ENCODE data around the gene FGF21.
A peak's percentile ranks its signal among the peaks of the same experiment; 100 is the strongest.

The FGF21 gene

DNA sequence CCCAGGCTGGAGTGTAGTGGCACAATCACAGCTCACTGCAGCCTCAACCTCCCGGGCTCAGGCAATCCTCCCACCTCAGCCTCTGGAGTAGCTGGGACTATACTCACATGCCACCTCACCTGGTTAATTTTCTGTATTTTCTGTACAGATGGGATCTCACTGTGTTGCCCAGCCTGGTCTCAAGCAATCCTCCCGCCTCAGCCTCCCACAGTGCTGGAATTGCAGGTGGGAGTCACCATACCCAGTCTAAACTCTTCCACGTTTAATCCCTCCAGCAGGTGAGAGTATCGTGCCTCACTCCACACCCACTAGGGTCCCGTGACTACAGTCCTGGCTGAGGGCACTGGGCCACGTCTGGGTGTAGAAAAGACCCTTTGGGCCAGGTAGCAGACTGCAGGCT, 39.0 kb downstream of the FGF21 start:
- DNase-seq: no peak

DNA sequence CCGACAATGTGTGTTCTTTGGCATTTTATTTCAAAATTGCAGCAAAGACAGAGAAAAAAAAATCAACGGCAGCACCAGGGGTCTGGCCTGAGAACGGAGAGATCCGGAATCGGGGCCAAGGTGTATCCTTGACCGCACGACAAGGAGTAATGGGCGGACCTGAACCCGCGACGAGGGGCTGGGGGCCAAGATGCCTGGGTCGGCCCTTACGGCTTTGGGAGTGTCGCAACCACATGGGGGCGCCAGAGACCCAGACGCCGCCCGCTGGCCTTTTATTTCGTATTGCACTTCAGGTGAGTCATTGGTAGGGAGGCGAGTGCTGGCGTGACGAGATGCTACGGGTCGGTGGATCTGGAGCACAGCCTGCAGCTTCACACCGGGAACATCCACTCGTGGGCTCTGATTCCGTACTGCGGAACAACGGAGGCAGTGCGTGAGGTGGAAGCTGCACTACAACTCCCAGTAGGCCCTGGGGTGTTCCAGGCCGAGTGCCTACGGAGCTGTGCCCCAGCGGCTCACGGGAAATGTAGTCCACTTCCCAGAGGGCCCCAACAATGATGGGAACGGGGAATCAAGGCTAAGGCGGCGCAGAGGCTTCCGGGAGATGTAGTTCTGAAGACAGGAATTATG, 39.8 kb downstream of the FGF21 start:
- DNase-seq: peak; percentile 43

DNA sequence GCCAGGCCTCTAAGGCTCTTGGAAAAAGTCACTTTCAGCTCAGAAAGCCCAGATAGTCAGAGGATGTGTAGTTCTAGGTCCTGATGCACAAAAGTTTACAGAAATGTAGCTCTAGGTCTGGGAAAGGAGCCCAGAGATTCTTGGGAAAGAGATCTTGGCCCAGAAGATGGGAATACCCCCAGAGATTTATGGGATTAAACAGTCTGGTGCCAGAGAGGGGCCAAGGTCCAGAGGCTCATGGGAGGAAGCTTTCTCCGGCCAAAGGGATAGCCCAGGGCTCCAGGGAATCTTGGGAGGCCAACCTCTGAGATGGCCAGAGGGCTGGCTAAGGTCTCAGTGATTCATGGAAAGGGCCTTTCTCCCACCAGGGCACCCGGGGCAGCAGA, 40.4 kb downstream of the FGF21 start:
- no peak for DNase-seq

DNA sequence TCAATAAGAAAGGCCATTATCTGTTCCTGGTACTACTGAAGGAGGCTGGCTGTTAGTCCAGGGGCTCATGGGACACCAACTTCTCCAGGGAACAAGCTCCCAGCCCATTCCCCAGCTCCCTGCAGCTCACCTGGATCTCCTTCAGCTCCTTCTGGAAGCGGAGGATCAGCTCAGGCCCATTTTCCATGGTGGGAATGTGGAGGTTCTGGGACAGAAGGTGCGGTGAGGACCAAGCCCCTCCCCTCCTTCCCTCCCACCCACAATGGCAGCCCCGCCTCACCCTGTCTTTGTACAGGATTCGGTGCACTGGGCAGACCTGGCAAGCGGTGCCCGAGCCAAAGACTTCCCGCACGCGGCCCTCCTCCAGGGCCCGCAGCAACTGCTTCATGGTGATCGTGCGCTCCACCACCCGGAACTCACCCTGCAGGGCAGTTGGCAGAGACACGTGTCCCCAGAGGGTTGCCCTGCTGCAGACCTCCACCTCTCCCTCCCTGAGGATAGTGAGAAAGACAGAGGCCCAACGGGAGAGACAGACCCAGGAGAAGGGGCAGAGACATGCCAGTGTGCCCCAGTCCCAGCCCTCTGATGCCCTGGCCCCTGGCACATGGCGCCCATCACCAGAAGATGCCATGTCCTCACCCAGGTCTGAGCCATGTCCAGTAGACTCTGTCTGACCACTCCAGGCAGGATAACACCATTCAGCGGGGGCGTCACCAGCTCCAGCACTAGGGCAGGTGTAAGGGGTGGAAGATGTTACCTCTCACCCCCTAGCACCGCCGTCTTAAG, 41.2 kb downstream of the FGF21 start:
- no peak for DNase-seq

DNA sequence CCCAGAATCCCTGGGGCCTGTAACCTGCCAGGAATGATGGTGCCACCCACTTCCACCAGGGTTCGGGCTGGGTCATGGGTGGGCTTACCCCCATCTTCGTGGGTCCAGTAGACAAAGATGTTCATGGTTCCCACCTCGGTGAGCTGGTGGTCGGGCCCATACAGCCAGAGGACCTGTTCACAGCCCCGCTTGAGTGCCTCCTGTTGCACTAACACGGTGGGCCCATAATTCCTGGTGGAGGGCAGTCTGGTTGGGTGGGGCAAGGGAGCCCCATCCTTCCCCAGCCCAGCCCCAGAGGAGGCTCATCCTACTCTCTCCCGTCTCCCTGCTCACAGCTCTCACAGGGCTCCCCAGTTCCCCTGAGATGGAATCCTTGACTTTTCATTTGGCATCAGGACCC, 41.8 kb downstream of the FGF21 start:
- DNase-seq: no peak

DNA sequence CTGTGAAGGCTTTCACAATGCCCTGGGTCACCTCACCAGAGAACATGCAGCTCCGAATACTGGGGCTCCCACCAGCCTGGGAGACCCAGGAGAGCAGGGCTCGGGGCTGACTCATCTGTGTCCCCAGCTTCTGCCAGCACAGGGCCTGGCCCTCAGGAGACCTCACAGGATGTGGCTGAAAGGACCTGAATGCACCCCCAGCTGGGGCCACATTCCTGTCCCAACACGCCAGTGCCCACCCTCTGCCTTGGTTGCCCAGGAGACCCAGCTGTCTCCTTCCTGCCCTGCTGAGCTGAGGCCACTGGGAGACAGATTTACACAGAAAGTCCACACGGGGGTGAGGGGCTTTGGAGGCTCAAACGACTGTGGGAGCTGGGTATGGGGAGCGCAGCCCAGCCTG, 43.6 kb downstream of the FGF21 start:
- DNase-seq: no peak

DNA sequence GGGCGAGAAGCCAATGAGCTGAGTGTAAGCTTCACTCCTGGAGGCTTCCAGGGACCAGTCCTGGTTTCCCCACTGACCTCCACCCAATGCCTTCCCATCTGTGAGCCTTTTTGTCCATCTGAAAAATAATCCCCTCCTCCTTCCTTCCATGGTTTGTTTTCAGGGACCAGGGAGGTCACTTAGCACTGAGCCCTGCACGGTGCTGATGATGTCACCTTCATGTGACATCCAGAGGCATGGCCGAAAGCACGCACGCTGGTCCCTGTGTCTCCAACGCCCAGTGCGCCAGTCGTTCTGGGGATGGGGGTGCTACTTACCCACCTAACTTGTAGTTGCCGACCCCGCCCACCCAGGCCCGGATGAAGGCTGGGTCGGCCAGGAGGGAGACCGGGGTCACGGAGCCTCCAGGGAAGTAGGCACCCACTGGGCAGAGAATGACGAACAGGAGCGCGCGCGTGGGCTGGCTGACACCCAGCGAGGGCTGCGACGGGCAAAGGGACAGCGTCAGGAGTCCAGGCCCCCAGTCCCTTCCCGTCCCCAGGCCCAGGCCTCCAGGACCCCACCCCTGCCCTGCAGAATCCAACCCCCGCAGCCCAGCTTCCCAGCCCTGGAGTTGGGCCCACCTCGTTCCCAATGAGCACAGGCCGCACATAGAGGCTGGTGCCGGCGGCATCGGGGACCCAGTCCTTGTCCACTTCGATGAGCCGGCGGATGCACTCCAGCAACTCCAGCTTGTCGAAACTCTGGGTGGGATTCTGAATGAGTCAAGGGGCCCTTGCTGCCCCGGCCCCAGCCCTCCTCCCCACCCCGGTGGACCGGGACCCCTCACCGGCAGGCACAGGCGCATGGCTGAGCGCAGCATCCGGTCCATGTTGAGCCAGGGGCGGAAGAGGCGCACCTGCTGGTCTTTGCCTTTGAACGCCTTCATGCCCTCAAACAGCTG, 44.3 kb downstream of the FGF21 start:
- no peak for DNase-seq

DNA sequence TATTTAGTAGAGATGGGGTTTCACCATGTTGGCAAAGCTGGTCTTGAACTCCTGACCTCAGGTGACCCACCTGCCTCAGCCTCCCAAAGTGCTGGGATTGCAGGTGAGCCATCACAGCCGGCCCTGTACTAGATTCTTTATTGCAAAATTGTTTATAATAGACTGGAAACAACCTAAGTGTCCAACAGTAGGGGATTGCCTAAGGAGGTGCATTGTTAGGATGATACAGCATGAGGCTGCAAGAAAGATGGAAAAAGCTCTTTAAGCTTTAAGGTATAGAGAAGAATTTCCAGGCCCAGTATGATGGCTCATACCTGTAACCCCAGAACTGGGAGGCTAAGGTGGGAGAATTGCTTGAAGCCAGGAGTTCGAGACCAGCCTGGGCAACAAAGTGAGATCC, 47.3 kb downstream of the FGF21 start:
- no peak for DNase-seq

DNA sequence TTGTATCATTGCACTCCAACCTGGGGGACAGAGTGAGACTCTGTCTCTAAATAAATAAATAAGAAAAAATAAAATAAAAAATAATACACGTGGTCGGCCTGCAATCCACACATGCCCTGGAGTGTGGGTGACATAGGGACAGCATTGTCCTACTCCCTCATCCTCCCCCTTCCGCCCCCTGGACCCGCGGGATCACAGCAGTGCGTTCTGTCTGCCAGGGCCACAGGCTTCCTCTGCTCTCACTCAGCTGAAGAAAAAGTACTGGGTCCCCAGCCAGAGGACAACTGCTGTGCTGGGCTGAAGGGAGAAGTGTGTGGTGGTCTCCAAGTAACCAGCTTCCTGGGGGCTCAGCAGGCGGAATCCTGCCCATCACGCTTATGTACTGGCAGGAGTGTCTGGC, 49.2 kb downstream of the FGF21 start:
- DNase-seq: no peak

DNA sequence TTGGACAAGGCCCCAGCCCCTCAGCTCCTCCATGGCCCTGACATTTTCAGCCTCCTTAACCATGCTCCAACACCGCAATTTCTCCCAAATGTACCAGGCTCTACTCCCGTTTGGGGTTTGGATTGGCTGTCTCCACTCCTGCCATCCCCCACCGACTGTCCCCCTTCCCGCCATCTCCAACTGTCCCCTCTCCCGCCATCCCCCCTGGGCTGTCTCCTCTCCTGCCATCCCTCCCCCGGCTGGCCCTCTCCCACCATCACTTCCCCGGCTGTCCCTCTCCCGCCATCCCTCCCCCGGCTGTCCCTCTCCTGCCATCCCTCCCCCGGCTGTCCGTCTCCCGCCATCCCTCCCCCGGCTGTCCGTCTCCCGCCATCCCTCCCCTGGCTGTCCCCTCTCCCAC, 50.1 kb downstream of the FGF21 start:
- no peak for DNase-seq

DNA sequence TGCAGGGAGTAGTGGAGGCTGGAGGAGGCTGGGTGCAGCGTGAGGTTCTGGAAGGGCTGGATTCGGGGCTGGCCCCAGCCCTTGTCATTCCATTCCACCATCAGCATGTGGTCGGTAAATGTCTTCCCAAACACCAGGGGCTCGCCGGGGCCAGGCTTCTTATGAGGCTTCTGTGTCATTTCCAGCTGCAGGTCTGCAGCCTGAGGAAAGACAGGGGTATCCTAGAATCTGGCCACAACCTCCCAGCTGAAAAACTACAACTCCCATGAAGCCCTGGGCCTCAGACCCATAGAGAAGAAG, 51.1 kb downstream of the FGF21 start:
- no peak for DNase-seq

DNA sequence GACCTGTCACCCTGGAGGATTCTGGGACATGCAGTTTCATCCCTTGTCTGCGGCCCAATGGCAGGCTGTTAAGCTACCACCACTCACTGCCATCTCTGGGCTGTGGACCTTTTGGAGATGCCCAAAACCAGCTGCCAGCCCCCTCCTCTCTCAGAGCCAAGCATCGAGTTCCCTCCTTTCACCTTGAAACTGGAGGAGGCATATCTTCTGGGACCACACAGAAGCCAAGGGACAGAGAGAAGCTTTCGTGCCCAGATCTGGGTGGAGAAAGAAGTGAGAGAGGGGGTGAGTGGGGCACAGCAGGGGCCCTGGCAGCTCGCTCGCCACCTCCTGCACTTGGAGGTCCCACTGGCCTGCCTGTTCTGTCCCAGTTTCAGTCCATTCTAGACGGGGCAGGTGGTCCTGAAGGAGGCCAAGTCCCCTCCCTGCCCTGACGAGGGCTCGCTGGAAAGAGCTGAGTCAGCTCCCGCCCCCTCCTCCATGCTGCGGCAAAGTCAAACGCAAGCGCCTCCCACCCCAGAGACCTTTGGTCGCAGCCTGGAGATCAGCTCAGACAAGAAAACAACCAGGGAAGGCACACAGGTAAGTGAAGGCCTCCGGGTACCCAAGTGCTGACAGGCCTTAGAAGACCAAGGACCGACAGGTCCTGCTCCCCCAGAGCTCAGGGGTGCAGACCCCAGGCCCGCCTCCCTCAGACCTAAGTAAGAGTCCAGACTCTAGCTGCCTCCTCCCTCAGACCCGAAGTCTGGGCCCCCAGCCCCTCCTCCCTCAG, 51.7 kb downstream of the FGF21 start:
- no peak for DNase-seq

DNA sequence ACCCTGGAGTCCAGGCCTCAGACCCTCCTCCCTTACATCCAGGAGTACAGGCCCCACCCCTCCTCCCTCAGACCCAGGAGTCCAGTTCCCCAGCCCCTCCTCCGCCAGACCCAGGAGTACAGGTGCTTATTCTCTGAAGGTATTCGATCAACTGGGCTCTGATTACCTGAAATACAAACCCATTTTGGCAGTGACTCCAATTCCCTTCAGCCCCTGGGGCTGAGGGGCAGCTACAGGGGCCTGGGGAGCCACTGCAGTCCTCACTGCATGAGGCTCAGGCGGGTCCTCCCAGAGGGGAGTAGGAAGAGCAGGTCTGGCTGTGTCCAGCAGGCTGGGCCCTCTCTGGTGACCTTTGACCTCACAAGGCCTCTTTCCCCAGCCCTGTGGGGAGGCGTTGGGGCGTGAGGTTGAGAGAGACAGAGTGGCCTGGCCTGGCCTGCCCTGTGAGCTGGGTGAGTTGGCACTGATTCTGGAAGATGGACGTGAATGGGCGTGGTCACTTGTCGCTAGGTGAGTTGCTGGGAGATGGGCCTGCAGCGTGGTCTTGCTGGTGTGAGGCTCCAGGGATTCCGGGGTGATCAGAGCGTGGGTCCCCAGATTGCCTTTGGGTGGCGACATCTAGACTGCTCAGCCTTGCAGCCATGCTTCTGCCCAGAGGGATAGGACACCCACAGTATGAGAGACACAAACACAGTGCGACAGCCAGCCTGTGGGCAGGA, 52.4 kb downstream of the FGF21 start:
- DNase-seq: no peak
